HG03108 (cell line): Measurements from ENCODE around the gene FKRP.
"Not testable (repeated sequence)": the region's sequence is repeated elsewhere in the genome, so short reads cannot be mapped to it uniquely, and the experiment has no call there.

Experiments
- ATAC-seq: cut with Tn5 transposase; IDR thresholded peaks from one replicate; pipeline ENCODE4 v1.9.1; 2021; ENCODE audit warnings: moderate library complexity; ENCODE audit not compliant: unreplicated experiment

Gene FKRP, protein sequence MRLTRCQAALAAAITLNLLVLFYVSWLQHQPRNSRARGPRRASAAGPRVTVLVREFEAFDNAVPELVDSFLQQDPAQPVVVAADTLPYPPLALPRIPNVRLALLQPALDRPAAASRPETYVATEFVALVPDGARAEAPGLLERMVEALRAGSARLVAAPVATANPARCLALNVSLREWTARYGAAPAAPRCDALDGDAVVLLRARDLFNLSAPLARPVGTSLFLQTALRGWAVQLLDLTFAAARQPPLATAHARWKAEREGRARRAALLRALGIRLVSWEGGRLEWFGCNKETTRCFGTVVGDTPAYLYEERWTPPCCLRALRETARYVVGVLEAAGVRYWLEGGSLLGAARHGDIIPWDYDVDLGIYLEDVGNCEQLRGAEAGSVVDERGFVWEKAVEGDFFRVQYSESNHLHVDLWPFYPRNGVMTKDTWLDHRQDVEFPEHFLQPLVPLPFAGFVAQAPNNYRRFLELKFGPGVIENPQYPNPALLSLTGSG

DNA sequence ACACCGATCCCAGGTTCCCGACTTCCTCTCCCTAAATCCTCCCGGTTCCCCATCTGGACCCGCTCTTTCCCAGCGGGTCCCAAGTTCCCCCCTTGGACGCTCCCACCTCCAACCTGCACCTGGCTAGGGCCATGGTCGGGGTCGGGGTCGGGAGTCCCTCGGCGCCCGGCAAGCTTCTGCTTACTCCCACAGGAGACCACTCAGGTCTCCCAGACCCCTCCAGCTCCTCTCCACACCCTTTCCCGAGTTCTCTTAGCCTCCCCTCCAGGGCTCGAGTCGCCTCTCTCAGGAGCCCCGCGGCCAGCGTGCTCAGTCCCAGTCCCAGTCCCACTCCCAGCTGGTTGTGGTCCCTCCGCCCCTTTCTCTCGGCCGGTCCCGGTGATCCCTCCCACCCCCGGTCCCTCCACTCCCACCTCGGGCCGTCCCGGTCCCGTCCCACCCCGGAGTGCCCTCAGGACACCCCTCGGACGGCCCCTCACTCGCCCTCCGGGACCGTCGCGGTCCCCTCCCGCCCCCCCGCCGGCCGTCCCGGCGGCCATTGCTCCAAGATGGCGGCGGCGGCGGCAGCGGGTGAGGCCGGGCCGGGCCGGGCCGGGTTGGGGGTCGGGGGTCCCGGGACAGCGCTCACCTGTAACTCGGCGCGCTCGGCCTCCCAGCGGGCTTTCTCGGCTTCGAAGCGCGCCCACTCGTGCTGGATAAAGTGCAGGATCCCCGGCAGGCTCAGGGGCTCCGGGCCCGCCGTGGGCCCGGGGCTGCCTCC is at the start of gene FKRP:
Gene FKRP (plus strand): TSS at position 537 of the 760 bp plus-strand sequence. CDS start 9,394 bp downstream, outside the sequence.
- ATAC-seq: peak; percentile 38

DNA sequence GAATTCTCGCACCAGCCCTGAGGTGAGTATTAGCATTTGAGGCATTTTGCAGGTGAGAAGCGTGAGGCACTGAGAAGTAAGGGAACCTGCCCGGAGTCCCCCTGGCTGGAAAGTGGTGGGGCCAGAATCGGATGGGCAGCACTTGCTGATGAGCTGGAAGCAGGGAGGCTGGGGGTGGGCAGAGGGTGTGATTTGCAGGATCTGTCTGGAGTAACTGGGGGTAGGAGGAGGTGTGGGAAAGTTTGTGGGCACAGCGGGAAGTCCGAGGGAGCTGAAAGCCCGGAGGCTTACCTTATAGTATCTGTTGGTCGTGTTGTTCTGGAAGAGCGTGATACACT is 49.0 kb upstream of the FKRP start:
- no peak for ATAC-seq

DNA sequence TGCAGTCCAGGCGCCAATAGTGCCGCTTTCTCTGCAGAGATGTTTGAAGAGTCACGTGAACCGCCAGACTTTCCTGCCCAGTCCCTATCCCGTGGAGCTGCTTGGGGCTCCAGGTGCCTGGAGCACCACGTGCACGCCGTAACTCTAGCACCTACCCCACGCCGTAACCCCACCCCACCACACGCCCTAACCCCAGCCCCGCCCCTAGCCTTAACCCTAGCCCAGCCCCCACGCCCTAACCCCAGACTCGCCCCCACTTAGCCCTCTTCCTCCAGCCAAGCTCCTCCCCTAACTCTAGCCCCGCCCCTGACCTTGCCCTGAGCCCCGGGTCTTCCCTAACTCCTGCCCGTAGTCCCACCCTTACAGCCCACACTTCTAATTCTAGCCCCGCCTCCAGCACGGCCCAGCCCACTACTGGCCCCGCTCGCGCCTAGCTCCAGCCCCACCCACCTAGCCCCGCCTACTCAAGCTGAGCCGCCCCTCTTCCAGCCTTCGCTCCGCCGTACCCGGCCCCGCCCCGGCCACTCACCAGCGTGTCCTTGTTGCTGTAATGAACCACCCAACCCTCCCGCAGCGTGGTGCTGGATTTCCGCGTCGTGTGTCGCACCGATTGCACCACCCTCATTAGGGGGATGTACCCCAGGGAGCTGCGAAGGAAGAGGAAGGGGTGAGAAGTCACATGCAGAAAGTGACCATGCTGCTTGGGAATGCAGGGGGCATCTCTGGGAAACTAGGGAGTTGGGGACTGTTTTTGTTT is 48.5 kb upstream of the FKRP start:
- no peak for ATAC-seq

DNA sequence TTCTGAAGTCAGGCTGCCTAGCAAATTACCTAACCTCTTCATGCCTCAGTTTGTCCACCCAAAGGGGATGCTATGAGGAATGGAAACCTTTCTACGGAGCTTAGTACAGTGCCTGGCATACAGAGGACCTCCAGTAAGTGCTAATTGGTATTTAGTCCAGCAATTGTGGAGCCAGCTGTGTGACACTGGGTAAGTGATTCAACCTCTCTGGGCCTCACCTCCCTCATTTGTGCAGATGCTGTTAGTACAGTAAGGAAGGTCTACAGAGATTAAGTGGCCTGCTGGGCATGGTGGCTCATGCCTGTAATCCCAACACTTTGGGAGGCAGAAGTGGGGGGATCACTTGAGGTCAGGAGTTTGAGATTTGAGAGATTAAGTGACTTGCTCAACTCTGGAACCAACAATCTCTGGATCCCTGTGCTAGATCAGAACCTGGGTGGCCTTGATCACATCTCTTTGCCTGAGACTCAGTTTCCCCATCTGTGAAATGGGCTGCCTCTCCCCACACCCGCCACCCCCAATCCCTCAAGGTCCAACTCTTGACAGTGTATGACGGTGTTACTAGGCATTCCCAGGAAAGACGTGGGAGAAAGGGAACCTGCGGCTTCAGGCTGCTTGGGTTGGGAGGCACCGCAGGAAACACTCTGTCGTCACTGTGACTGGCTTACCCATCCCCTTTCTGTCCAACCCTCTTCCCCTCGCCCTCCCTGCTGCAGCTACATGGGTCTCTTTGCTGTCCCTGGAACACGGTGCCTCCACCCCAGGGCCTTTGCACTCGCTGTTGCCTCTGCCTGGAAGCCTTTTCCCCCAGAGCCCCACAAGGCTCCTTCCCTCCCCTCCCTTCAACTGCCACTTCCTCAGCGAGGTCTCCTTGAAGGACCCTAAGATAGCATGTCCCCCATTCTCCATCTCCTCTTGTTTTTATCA is 47.2 kb upstream of the FKRP start:
- no peak for ATAC-seq

DNA sequence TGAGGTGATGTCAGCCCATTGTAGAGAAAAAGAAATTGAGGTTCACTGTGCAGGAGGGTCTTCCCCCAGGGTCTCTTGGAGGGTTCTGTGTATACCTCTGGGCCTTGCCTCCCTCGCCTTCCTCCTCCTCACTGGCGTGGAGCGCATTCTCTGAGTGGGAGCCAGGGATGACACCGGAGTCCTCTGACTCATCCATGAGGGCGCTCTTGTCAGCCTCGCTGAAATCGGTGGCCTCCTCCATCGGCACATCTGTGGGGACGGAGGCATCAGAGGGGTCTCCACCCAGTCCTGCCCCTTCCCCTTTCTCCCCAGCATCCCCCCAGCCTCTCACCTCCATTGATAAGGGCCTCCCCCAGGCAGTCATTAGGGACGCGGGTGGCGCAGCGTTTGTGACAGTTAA is 45.2 kb upstream of the FKRP start:
- no peak for ATAC-seq

DNA sequence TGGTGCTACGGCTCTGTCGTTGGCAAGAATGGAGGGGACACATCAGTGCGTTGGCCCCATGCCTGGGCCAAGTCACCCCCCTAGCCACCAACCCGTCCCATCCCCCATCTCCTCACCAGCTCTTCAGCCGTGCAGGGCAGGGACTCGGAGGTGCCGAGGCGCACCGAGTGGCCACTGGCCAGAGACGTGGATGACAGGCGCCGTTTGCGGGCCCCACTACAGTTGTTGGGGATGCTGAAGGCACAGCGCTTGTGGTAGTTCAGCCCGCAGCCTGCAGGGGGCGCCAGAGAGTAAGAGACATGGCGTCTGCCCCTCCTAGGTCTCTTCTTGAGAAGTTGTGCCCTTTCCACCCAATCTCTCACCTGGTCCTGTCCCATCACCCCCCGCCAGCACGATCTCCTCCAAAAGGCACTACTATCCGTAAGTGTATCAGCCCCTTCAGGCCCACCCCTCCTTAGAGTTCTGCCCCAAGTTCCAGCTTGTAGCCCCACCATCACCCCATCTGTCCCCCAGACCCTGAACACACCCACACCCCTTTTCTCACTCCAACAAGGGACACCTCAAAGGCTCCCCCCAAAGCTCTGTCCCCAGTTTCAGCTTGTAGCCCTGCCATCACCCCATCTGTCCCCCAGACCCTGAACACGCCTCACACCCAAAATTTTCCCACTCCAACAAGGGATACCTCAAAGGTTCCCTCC is 41.3 kb upstream of the FKRP start:
- no peak for ATAC-seq

DNA sequence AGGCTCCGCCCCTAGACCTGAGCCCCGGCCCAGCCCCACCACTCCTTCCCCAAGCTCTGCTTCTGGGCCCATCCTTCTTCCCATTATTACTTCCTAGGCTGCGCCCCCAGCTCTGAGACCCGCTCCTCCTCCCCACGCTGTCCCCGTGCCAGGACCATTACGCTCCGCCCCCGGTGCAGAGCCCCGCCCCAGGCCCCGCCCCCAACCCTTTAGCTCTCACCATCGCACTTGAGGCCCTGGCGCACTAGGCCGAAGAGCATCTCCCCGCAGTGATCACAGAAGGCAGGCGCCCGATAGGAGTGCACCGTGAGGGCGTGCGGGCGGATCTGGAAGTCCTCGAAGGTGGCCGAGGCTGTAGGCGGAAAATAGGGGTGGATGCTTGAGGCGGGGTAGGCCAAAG is 35.2 kb upstream of the FKRP start:
- no peak for ATAC-seq

DNA sequence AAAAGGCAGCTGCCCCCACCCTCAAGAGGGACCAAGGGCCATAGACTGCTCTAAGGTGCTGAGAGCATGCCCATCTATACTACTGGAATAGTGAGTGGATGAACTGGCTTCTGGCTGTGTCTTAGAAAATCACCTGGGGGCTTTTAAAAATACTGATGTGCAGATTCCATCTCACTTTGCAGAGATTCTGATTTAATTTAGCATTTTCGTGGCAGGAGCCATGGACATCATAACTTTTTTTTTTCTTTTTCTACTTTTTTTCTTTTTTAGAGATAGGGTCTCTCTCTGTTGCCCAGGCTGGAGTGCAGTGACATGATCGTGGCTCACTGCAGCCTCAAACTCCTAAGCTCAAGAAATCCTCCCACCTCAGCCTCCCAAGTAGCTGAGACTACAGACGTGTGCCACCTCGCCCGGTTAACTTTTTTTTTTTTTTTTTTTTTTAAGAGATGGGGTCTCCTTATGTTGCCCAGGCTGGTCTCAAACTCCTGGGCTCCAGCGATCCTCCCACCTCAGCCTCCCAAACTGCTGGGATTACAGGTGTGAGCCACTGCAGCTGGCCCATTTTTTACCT is 33.0 kb upstream of the FKRP start:
- not testable (repeated sequence) for ATAC-seq

DNA sequence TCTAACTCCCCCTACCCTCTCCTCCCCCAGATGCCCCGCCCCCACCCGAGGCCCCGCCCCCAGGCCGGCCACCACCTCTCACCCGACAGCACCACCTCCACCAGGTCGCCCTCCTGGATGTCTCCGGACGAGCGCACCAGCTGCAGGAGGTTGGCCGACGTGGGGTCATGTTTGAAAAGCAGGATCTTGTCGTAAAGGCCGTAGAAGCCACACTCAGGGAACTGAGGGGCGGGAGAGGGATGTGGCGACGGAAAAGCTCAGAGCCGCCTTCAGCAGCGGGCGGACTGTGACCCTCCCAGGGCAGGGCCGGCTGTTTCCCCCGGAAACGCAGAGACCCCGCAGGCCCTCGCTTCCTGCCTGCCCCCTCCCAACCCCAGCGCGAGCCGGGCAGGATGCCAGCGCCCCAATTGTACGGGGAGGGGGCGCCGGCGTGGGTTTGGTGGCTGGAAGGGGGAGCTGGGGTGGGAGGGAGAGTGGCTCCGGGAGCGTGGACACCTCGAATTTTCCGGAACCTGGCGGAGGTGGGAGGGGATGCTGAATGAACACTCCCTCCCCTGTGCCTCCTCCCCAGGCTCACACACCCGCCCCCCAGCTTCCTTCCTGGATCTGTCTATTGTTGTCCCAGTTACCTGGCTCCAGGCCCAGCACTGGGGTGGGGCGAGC is 31.9 kb upstream of the FKRP start:
- ATAC-seq: peak; percentile 0

DNA sequence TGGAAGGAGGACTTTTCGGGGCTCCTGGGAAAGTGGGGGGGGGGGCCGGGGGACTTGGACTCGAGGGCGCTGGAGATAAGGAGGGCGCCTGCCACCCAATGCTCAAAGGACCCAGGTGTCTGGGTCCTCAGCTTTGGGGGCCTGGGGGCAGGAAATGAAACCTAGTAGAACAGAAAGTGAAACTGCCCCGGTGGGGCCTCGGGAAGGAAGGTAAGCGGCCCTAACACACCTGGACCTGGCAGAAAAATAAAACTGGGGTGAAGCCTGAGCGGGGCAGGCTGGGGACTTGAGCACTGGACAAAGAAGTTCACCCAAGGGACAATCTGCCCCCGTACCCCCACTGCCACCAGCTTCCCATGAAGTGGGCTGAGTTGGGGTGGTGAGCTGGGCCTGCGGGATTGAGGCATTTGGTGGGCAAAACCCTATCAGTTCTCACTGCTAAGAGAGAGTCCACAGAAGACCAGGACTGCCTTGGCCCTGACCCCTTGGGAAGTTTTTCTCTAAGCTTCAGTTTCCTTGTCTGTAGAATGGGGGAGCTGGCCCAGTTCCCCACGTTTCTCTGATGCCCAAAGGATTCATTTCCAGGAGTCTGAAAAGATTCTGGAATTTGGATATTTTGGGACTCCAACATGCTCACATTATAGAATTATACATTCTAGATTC is 31.3 kb upstream of the FKRP start:
- peak; percentile 25 for ATAC-seq

DNA sequence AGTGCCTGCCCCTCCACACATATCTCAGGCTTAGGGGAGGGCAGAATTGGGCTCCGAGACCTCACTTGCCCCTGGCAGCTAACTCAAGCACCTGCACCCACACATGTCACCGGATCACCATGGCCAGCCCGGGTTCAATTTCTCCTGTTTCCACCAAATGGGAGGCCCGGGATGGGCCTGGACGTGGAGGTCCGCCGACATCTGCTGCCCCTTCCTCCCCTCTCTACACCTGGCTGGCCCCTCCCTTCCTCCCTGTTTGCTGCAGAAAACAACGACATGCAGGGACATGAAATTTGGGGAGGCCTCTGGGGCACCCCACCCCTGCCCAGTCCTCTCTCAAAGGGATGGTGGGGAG is 30.3 kb upstream of the FKRP start:
- ATAC-seq: no peak

DNA sequence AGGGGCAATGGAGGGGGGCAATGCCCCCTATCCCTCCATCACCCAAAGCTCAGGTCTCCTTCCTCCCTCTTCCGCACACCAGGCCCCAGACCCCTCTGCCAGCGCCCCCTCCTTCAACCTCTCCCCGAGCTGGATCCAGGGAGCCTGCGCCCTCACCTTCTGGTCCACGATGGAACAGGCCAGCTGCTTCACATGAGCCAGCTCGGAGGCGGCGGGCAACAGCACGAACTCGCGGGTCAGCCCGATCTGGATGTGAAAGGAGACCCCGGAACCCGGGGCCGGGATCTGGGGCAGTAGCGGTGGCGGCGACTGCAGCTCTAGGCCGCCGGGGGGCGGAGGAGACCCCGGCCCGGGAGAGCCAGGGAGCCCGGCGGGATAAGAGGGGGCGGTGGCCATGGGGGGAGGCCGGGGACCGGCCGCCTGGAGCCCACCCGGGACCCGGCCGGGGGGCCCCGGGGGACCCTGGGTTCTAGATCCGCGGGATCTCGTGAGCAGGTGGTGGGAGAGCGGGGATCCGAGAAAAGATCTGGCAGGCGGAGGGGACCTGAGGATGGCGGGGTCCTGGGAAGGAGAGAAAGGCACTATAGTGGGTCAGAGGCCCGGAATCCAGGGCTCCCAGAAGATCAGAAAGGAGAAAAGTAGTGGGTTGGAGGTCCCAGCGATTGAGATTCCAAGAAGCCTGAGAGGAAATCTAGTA is 29.7 kb upstream of the FKRP start:
- ATAC-seq: no peak

DNA sequence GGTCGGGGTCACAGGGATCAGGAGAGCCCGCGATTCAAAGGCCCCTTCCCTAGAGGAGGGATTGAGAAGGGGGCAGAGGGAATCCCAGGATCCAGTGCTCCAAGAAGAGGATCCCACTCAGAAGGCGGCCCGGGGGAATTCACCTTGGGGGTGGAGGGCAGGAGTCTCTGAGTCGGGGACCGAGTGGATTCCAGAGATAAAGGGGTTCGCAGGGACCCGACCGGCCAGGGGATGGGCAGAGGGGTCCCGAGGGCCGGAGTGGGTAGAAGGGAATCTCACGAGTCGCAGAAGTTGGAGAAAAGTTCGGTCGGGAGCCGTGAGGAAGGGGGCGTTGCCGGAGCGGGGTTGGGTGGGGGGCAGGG is 29.2 kb upstream of the FKRP start:
- no peak for ATAC-seq

DNA sequence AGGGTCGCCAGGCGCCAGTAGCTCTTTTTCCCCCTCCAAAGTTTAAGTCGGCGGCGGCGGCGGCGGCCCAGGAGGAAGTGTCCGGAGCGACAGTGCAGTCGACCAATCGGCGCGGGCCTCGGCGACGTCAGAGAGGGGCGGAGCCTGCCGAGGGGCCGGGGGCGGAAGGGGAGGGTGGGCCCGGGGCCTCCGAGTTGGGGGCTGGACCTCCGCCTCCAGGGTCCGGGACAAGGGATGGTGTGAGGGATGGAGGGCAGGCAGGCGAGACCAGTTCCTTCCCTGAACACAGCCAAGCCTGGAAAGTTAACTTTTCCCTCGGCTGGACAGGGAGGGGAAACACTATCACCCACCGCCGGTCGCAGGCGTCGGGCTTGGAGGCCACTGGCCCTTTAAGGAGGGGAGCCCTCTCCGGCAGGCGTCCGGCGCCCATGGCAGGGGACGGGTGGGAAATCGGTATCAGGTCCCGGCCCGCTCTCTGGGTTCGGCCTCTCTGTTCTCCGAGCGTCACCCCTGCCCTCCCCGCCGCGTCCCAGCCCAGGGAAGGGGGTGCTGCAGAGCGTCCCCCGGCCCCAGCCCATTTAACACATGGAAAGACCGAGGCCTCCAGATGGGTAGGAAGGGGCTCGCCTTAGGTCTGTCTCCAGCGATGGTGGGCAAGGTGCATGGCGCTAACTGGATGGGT is 28.7 kb upstream of the FKRP start, which contains the start of gene PRKD2:
Gene PRKD2 (minus strand): TSS at position 81 of the 682 bp plus-strand sequence. CDS start 744 bp downstream, outside the sequence.
- ATAC-seq: peak; percentile 24

DNA sequence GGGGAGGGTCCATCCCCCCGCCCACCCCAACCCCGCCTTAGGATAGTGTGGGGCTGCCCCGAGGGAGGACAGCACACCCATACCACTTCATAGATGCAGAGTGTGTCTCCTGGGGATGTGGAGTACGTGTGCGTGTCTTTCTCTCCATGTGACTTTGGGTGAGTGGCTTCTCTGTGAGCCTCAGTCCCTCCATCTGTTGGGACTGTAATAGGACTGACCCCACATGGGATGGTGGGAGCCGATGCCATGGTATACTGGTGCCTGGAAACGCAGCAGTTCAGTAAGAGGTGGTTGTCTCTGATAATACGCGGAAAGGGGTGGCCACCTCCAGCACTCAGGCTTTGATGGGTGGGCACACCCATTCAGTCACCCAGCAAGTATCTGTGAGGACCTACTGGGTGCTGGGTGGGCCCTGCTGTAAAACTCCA is 28.1 kb upstream of the FKRP start:
- ATAC-seq: no peak

DNA sequence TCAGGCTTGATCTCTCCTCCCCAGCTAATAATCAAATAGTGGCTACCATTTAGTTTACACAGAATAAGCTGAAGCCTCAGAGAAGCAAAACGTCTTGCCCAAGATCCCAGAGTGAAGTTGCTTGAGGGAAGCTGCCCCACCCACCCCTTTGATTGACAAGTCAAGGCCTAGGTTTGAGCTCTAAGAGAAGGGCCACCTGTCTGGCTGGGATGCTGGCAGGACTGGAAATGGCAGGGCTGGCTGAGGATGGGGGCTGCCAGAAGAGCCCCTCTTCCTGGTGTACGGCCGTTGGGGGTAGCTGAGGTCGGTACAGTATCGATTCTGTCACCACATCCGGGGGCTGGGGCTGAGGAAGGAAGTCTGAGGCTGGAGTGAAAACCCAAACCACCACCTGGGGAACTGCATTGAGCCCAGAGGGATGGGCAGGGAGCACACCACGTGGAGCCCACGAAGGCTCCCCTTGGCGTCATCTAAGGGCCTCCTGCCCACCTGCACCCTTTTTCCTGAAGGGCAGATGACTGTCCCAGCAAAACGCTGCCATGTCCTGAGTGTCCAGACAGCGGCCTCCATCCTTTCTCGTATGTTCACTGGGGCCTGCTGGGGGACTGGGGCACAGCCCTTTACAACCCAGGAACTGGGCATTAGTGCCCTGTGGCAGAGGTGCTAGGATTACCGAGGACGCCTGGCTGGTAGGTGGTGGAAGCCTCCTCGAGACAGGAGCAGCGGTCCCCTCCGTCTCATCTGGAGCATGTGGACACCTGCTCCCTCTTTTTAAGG is 27.5 kb upstream of the FKRP start:
- ATAC-seq: peak; percentile 20
